GM15510 (cell line): ENCODE results near the gene GAB2.

ENCODE experiments used
- POLR2A ChIP-seq: IDR thresholded peaks from 3 replicates; pipeline ENCODE4 v1.6.1; 2011; ENCODE audit warnings: borderline replicate concordance; ENCODE audit not compliant: insufficient read length; ENCODE audit errors: extremely low read depth

GAB2 gene

DNA sequence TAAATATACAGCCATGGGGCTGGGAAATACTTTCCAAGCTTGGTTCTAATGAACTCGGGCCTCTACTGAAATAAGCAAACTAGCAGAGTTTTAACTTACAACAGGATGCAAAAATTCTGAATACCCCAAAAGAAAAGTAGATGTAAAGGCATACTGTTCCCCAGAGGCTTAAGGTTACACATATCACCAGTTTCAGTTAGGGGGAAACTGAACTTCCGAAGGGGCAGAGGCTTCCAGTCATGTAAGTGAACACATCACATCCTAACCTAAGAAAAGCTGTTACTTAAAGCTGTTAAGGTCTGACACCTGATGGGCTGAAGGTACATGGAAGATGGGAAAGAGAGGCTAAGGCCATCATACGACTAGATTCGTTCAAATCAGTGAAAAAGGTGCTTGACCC lies 2.3 kb downstream of the GAB2 start:
- no peak for TF ChIP-seq POLR2A

DNA sequence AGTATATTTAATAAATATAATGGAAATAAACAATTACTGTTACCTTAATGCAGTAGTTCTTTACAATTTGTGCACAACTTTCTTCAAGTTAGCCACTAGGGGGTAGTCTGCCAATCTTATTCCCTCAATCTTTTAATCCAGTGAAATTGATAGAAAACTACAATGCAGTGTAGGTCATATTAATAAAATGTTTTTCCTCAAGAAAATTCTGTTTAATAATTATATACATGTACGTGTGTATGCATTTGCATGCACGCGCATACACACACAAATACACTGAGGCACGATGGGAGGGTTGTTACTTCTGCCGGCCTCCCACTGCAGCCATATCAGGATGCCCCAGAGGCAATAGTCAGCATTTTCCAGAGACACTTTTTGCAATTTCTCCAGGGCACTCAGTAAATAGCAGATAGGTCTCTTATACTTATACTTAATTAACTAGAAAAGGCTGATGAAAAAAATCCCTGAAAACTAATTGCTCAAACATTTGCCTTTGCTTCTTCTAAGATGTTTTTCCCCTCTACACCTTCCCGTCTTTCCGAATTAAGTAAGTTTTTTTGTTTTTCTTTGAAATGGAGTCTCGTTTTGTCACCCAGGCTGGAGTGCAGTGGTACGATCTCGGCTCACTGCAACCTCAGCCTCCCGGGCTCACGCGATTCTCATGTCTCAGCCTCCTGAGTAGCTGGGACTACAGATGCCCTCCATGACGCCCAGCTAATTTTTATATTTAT lies 3.1 kb downstream of the GAB2 start:
- no peak for TF ChIP-seq POLR2A

DNA sequence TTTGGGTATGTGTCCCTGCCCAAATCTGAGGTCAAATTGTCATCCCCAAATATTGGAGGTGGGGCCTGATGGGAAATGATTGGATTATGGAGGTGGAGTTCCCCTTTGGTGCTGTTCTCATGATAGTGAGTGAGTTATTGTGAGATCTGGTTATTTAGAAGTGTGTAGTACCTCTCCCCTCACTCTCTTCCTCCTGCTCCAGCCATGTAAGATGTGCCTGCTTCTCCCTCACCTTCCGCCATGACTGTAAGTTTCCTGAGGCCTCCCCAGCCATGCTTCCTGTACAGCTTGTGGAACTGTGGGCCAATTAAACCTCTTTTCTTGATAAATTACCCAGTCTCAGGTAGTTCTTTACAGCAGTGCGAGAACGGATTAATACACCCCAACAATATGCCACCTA lies 9.0 kb downstream of the GAB2 start:
- no peak for TF ChIP-seq POLR2A

DNA sequence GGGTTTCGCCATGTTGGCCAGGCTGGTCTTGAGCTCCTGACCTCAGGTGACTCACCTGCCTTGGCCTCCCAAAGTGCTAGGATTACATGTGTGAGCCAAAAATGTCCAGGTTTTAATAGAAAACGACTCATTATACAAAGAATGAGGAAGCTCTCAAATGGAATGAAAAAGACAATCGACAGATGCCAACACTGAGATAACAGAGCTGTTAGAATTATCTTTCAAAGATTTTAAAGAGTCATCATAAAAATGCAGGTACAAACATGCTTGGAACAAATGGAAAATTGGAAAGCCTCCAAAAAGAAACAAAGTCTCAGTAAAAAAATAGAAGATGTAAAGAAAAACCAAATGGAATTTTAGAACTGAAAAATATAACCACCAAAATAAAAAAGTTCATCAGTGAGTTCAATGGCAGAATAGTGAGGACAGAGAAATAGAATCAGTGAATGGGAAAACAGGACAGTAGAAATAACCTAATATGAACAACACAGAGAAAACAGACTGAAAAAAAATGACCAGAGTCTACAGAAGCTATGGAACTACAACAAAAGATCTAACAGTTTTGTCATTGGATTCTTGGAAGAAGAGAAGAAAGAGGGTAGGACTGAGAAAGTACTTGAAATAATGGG lies 10.9 kb downstream of the GAB2 start:
- TF ChIP-seq POLR2A = no peak

DNA sequence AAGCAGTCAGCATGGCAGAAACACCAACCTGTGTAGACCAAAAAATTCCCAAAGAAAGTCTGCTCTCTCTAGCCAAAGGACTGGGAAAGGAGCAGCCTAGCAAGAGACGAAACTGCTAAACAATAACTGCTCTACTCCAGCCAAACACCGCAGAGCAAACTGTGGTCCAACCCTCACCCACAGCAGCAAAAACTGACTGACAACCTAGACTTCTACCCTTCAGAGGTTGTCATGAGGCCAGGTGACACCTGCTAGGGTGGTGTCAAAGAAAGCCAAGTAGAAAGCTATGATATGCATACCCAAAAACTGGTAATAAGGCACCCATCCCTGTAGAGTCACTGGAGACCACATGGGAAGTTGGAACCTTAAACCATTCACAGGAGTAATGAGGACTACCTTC lies 11.8 kb downstream of the GAB2 start:
- TF ChIP-seq POLR2A = no peak

DNA sequence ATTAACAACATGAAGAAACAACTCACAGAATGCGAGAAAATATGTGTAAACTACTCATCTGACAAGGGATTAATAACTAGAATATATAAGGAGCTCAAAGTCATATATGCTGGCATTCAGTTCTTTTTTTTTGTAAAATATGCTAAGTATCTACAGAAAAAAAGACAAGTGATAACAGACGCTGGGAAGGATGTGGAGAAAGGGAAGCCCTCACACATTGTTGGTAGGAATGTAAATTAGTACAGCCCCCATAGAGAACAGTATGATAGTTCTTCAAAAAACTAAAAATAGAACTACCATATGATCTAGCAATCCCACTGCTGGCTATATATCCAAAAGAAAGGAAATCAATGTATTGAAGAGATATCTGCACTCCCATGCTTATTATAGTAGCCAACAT lies 13.8 kb downstream of the GAB2 start:
- TF ChIP-seq POLR2A = no peak

DNA sequence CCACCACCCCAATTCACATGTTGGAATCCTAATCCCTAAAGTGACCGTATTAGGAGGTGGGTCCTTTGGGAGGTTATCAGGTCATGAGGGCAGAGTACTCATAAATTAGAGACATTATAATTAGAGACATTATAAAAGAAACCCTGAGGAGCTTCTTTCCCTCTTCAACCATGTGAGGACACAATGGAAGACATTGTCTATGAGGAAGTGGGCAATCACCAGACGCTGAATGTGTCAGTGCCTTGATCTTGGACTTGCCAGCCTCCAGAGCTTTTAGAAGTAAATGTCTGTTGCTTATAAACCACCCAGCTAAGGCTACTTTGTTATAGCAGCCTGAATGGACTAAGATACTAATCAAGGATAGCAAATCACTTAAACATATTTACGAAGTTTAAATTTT lies 14.8 kb downstream of the GAB2 start:
- TF ChIP-seq POLR2A = no peak

DNA sequence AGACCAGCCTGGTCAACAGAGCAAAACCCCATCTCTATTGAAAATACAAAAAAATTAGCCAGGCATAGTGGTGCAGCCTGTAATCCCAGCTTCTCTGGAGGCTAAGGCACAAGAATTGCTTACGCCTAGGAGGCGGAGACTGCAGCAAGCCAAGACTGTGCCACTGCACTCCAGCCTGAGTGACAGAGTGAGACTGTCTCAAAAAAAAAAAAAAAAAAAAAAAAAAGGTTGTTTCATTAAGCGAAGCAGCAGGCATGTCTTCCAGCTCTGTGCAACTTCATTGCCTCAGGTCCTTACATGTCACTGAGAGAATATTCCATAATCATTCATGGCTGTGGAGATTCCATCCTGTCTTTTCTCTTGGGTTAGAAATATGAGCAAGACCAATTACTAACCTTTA lies 16.9 kb downstream of the GAB2 start:
- no peak for TF ChIP-seq POLR2A

DNA sequence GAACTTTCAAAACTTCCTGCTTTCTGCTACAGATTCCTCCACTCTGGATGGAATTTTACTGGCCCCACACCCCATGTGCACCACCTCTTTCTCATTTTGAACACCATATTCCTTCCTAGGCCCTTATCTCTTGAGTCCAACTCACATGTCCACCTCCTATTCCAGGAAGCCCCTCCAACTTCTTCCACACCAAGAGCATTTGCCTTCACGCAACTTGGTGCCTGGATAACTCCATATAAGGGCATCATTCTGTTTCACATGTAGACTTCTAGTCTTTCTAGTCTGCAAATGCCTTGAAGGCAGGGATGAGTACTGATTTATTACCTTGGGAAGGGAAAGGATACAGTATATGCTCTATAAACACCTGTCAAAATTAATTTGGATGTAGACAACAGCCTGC lies 17.5 kb downstream of the GAB2 start:
- no peak for TF ChIP-seq POLR2A

DNA sequence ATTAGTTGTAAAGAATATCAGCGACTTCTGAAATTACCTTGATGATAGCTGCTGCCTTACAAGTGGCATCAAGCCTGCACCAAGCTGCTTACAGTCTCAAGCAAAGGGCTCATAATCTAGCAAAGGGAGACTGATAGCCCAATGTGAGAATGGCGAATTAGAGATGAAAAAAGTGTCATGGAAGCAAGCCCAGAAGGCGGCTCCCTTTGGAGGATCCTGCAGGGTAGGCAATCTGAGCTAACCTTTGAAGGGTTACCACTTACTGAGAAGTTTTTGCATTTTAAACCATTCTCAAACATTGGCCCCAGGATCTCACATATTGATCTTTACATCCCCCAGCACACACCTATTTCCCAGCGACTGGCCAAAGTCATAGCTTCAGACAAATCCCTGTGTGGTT lies 18.5 kb downstream of the GAB2 start:
- no peak for TF ChIP-seq POLR2A

DNA sequence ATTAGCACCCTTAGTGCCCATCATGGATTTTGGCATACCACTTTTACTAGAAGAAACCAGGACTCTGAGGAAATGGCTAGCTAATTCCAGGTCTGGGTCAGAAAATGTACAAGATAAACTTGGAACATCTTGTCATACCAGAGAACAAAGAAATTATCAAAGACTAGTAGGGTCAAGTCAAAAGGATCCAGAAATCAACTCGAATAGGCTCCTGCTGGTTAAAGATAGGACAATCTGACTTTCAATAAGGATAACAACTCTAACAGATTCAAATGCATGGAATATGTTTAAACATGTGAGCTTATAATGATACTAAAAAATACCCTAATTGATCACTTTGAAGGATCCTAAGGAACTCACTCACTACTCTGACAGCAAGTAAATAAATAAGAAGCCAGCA lies 18.9 kb downstream of the GAB2 start:
- TF ChIP-seq POLR2A = no peak

DNA sequence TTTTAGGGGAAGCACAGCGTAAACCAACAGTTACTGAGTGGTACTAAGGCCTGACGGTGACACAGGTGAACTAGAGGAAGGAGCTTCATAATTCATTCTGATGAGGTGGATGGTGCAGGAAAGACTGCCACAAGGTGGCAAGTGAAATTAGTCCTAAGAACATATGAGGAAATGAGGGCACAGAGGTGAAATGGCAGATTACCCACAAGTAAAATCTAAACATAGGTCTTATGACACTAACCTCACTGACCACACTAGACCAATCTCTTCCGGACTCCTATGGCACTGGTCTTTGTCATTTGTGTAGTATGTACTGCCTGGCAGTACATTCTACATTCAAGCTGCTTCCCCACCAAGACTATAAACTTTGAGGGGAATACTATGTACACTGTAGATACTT lies 20.2 kb downstream of the GAB2 start:
- TF ChIP-seq POLR2A = no peak

DNA sequence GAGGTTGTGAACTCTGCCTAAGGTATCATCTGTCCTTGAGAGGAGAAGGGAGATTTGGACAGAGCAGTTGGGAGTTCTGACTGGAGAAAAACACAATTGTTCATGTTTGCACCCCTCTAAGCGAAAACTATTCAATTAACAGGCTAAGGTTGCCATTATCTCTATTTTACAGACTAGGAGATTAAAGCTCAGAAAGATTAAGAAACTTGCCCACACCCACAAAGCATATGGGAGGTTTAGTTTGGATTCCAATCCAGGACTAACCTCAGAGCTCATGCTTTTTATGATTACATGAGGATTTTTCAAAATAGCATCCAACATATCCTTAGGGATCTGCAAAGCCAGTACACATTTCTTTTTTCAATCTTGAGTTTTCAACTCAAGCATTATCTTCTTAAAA lies 22.0 kb downstream of the GAB2 start:
- no peak for TF ChIP-seq POLR2A

DNA sequence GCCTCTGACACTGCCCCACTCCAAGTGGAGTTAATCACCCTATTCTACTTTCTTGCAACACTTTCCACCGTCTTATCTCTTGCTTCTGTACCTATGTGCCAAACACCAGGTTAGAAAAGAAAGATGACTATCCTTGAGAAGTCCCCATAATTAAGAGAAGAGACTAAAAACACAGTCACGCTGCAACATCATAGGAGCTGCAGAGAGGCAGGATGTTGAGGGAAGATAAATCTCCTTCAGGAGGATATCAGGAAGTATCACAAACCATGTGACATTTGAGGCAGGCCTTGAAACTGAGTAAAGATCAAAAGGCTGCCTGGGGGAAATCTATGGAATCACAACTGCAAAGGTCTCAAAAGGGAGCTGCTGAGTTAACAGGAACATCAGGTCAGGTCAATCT lies 24.8 kb downstream of the GAB2 start:
- TF ChIP-seq POLR2A = no peak

DNA sequence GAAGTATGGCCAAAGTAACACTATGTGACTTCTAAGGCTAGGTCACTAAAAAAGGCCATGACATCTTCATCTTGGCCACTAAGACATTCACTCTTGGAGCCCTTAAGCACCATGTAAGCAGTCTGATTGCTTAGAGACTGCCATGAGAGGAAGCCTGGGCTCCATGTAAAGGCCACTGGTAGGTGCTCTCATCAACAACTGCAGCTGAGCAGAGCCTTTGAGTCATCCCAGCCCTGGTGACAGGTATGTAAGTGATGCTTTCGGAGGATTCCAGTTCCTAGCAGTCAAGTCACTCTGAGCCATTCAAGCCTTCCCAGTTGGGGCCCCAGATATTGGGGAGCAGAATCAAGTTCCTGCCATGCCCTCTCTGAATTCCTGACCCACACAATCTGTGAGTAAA lies 26.2 kb downstream of the GAB2 start:
- no peak for TF ChIP-seq POLR2A

DNA sequence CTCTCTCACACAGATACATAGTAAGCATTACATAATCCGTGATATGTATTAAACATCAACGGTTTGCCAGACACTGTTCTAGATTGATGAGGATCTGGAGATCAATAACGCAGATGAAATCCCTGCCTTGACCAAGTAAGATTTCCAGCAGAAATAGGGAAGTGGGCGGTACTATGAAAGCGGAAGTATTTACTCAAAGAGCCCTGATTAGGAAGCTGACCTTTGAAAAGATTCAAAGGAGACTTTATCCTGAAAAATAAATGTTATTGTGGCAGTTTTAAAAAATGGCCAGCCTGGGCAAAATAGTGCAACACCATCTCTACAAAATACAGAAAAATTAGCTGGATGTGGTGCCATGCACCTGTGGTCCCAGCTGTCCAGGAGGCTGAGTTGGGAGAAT lies 26.8 kb downstream of the GAB2 start:
- TF ChIP-seq POLR2A = no peak
